ENCODE measurements around the gene TEKTIP1. TPM values are rescaled to one million over a fixed set of nuclear protein-coding genes. Genes with fewer than 3 reads are reported as not detected.

Gene TEKTIP1
- total RNA-seq, 1 experiment from 2014 or later, result not detected

- Histone ChIP-seq H3K27me3 (ENCODE audit: control insufficient read depth, insufficient read depth, low read length) (no peaks in the 10 kb centered on the region), H3K36me3 (ENCODE audit: control insufficient read depth, insufficient read depth, low read length) (0 out of 2 replicates have a peak, but pooled peaks cover 3% of the 10 kb centered on the region), H3K9me3 (ENCODE audit: control insufficient read depth, insufficient read depth, low read depth, low read length) (no peaks in the 10 kb centered on the region), H3K4me1 (ENCODE audit: control insufficient read depth, insufficient read depth, low read length) (no peaks in the 10 kb centered on the region), H3K4me3 (ENCODE audit: low read depth in 2 of 2, low read length in 2 of 2) (no peak overlapping the region), H3K27ac (ENCODE audit: low read length) (no peak overlapping the region)
- ATAC-seq, result no peak
- no peak for DNase-seq (ENCODE audit: low read depth, low spot score)
- BruUV-seq (replicated peaks), result no TSS peak
- ChIA-PET POLR2A (no interaction called here), CTCF (no interaction called here)
- intact Hi-C loops (cut with micrococcal nuclease; ENCODE audit: unreplicated experiment) (no loop called here), in situ Hi-C loops (cut with HindIII; ENCODE audit: low pct_unique_long_range_greater_than_20kb, low sequenced_read_pairs) (no loop called here)
- TF ChIP-seq CTCF (IDR thresholded peaks at IDR 0.05) (peak; percentile 48; the same call in 1 of the 2 replicates), TCF7L2 (IDR thresholded peaks at IDR 0.05; ENCODE audit: low read depth, low read length) (no peak)
Measured at GRCh38 chr19:3547767-3548282, 8.9 kb downstream of the TEKTIP1 start.

- H3K4me3 ChIP-seq (ENCODE audit: low read depth in 2 of 2, low read length in 2 of 2), result no peak overlapping the region
- POLR2A ChIA-PET, result no interaction called here
- 0 out of 2 replicates have a peak, but pooled peaks cover 3% of the 10 kb centered on the region for H3K36me3 ChIP-seq (ENCODE audit: control insufficient read depth, insufficient read depth, low read length)
- CTCF ChIA-PET, result no interaction called here
- H3K4me1 ChIP-seq (ENCODE audit: control insufficient read depth, insufficient read depth, low read length), result no peaks in the 10 kb centered on the region
- intact Hi-C loops (cut with micrococcal nuclease; ENCODE audit: unreplicated experiment), result no loop called here
- H3K27me3 ChIP-seq (ENCODE audit: control insufficient read depth, insufficient read depth, low read length), result no peaks in the 10 kb centered on the region
- H3K9me3 ChIP-seq (ENCODE audit: control insufficient read depth, insufficient read depth, low read depth, low read length), result no peaks in the 10 kb centered on the region
- ATAC-seq (no peak), DNase-seq (ENCODE audit: low read depth, low spot score) (no peak)
- TF ChIP-seq POLR2AphosphoS5 (IDR thresholded peaks at IDR 0.05; ENCODE audit: low read depth, low read length), result no peak
- TF ChIP-seq REST (IDR thresholded peaks at IDR 0.05; ENCODE audit: insufficient read depth in 1 of 2, low read depth in 2 of 2, low read length in 1 of 2), result no peak
- no peak for TF ChIP-seq CTCF (IDR thresholded peaks at IDR 0.05)
- no peak for TF ChIP-seq TCF7L2 (IDR thresholded peaks at IDR 0.05; ENCODE audit: low read depth, low read length)
- no peak for TF ChIP-seq SIN3A (IDR thresholded peaks at IDR 0.05; ENCODE audit: borderline replicate concordance, insufficient read depth, low read depth, low read length)
- BruUV-seq (replicated peaks), result no TSS peak
- in situ Hi-C loops (cut with HindIII; ENCODE audit: low pct_unique_long_range_greater_than_20kb, low sequenced_read_pairs), result no loop called here
- H3K27ac ChIP-seq (ENCODE audit: low read length), result no peak overlapping the region
Measured at GRCh38 chr19:3548606-3549005, 9.6 kb downstream of the TEKTIP1 start.
